GDM1 (cell line): ENCODE measurements around the gene BPIFB6.

Source experiments
- DNase-seq: peaks from one replicate; lab custom pipeline; 2025; lab: John Stamatoyannopoulos, UW

Gene BPIFB6

DNA sequence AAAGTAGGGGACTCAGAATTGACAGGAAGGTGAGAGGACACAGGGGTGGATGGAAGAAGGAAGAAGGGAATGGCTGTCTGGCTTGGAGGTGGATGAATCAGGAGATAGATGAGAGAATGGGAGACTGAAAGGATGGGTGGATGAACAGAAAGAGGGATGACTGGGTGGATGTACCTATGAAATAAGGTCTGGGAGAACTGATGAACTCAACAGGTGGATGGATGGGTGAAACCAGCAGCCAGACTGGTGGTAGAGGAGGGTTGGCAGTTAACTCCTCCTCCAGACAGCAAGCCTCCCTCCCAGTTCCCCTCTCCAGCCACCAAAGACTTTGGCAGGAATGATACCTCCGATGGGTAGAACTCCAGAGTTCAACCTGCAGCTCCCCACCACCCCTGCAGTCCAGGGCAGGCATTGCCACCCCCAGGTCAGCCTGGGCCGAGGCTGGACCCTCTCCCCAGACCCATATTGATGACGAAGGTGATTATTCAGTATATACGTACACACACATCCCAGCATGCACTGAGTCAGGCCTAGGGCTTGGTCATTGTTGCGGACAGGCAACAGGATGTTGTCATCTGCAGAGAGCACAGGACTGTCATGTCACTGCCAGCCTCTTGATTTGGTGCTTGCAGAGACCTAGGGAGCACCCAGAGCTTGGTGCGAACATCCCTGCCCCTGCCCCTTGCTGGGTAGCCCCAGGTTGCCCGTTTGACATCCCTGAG, 29.2 kb upstream of the BPIFB6 start:
- no peak for DNase-seq

- DNase-seq = no peak
Measured at GRCh38 chr20:33004141-33004751, 27.2 kb upstream of the BPIFB6 start, which contains the start of gene SUN5. Gene SUN5 (minus strand): TSS chr20:33004433. CDS start chr20:33004340, 93 bp downstream.

DNA sequence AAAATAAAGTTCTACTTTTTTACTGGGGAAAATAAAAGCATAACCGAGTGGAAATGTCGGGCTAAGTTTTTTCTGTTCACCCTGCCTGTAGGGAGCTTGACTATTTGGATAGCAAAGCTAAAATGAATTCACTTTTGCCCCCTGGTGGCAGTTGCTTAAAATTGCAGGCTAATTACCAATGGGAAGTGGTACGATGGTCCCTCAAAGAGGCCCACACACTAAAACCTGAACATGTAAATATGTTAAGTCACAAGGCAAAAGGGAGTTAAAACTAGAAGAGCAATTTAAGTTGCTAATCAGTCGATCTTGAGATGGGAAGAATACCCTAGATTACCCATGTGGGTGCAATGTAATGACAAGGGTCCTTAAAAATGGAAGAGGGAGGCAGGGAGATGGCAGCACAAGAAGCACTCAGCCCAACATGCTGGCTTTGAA, 26.3 kb upstream of the BPIFB6 start:
- no peak for DNase-seq

DNA sequence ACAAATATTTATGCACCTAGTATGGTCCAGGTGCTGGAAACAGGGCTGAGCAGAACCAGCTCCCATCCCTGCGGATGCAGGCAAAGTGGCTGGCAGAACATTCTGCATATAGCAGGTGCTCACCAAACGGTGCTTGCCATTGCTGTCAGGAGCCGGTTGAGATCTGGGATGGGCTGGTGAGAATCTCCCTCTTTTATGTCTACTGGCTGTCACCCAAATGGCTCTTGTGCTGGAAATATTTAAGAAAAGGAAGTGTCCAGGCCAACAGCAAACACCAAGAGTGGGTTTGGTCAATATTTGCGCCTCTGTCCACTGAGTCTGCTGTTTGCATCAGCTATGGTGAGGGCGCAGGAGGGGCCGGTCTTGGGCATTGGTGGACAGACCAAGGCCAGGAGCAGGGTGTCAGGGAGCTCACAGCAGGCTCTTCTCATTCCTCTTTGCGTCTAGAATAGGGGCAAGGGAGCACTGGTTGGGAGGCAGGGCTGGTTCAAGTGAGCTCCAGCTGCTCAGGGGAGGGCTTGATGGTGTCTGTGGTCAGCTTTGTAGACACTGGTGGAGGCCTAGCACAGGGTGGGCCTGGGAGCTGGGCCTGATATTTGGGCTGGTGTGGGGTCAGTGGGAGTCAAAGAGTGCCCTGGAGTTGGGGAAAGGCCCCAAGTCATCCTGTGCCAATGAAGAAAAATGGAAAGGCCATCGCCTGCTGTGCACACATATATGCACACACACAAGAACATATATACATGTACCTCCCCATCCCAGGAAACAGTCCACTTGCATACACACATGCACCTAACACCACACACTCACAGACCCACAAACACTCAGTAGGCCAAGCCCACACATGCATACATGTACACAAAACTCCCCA, 25.3 kb upstream of the BPIFB6 start:
- DNase-seq = no peak

DNA sequence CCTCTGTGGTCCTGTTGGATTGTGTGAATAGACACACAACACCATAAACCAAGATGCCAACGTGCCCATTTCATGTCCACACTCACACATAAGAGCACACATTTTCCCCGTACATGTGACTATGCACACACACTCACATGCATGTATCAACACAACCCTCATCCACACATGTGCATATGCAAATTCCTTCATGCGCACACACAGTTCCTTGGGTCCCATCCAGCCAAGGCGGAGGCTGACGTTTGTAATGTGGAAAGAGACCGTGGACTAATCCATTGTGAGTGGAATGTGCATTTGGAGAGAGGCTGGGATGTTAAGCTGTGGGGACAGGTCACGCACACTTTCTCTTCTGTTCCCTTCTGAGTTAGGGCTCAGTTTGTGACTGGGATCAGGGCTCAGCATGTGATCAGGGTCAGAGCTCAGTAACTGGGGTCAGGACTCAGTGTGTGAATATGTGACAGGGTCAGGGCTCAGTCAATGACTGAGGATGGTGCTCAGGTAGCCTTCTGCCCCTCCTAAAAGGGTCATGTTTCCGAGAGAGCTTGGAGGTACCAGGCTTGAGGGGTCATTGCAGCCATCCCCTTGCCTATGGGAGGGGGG, 24.6 kb upstream of the BPIFB6 start:
- no peak for DNase-seq

GRCh38 chr20:33007376-33008335, 23.8 kb upstream of the BPIFB6 start, which contains the start of gene BPIFB2:
Gene BPIFB2 (plus strand): TSS chr20:33007704. CDS start chr20:33008575, 871 bp downstream.
- no peak for DNase-seq

DNA sequence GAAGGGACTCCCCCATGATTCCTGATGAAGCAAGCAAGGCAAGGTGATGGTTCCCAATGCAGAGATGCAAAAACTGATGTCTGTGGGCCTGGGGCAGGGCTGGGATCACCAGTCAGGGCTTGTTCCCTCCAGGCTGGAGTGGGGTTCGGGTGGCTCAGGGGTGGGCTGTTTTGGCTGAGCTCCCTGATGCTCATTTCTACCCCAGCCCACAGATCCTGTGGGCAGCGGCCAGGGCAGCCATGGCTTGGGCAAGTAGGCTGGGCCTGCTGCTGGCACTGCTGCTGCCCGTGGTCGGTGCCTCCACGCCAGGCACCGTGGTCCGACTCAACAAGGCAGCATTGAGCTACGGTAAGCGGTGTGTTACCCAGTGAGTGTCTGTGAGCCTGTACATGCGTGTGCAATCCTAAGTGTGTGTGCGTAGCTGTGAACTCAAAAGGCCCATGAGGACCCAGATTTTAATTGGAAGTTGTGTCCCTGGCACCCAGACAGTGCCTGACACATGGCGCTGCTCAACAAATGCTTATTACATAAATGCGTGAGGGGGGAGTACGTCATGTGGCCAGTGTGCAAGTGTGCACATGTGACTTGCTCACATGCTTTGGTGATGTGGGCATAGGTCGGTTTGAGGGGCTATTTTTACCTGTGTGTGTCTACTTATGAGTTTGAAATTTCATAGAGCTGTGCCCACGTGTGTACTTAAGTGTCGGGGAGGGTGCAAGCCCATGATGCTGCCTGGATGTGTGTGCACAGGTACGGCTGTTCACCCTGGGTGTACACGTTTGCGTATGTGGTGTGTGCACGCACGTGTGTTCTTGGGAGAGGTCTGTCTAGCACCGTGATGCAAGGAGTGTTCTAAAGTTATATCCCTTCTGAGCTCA, 22.9 kb upstream of the BPIFB6 start:
- no peak for DNase-seq

DNA sequence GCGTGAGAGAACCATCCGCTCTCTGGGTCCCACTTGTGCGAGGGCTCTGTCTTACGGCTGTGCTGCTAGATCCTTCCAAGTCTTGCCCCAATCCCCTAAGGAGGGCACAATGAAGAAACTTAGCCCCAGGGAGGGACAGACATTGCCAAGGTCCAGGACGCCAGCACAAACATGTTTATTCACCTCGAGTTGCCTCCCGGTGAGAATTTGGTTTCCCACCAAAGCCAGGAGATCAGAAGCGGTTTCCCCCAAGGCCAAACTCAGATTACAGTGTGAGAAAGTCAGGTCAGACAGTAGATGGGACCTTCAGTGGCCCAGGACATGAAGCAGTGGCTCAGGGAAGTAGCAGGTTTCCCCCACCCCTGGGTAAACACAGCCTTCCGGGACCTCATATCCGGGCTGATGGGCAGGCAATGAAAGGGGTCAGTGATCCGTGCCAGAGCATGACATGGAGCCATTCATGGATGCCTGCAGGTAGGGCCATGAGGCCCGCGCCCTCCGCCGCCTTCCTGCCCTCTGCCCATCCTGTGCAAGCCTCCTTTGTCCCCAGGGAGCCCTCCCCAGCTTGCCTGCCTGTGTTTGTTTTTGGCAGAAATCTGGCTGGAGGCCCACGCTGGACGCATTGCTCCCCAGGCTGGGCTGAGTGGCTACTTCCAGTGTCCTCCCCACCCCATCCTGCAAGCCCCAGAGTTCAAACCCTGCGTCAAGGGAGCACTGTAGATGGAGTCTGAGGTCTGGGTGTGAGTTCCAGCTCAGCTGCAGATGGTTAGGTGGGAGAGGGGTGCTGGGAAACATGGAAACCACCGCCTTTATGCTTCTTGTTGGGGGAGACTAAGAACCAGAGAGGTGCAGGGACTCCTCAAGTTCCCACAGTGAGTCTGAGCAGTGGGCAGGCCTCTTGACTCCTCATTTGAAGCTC, 22.0 kb upstream of the BPIFB6 start:
- no peak for DNase-seq

- no peak for DNase-seq
Measured at GRCh38 chr20:33010133-33010504, 21.3 kb upstream of the BPIFB6 start.

- no peak for DNase-seq
Measured at GRCh38 chr20:33010674-33011449, 20.6 kb upstream of the BPIFB6 start.

DNA sequence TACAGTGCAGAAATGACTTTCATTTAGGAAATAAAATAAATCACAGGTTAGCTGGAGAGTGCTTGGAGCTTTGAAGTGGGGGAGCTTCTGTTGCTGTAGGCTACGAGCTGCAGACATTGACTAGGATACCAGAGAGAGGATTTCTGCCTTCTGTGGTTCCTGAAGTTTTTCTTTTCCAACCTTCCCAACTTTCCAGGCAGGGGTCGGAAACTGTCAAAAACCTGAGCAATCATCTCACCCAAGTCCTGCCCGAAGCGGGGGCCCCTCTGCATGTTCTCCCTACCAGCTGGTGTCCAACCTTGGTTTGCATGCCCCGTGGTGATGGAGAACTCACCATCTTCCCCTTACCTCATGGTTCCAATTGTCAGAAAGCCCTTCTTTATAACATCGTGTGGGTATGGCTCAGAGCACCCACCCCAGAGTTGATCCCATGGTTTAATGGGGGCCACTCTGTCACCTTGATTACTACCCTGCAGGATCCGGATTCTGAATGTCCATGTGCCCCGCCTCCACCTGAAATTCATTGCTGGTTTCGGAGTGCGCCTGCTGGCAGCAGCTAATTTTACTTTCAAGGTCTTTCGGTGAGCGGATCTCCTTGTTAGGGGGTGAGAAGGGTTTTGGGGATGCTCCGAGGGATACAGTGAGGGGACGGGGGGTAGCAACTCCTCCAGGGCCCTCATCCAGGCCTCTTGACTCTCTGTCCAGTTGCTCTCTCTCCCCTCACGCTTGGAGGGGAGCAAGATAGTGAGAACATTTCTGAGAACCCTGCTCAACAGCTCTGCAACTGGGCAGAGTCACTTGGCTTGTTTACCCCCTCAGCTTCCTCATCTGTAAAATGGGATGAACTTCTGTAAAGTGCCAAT, 18.9 kb upstream of the BPIFB6 start:
- no peak for DNase-seq

- no peak for DNase-seq
Measured at GRCh38 chr20:33013701-33014326, 17.6 kb upstream of the BPIFB6 start.

DNA sequence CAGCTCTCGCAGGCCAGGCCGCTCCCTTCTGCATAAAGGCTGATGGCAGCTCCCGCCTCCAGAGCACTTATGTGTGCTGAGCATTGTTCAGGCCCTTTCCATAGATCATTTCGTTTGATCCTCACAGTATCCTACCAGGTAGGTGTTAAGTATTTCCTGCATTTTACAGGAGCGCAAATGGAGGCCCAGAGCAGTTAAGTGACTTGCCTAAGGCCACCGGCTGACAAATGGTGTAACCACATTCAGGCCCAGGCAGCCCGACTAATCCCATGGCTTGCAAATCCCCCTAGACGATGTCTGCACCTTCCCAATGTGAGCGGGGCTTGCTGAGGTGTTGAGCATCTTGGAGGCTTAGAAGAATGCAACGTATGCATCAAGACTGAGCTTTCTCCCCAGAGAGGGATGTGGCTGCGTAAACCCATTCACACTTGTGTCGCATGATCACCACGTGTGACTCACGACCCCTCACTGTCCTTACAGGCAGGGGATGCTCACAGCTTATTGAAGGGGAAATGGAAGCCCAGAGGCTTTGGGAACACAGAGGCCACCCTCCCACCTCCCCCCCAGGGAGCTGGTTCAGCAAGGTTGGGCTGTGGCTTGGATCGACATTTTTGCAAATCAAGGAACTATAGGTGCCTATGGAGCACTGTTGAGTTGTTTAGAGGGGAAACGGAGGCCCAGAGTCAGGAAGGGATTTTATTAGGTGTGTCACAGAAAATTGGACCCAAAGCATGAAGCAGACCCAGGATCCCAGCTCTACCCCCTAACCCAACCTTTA, 16.9 kb upstream of the BPIFB6 start:
- no peak for DNase-seq

DNA sequence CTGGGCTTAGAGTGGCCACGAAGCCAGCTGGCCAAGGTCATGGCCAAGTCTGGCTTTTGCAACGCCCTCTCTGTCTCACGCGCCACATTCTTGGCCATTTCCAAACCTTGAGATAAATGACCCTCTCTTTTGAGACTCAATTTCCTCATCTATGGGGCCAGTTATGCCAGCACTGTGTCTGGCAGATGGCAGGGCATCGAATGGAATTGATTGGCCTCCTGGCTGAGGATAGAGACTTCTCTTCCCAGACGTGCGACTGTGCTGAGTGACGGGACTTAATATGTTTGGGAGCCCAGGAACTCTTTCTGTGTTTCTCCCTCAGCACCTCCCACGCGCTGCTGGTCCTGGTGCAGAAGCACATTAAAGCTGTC, 16.3 kb upstream of the BPIFB6 start:
- no peak for DNase-seq

- no peak for DNase-seq
Measured at GRCh38 chr20:33015700-33016580, 15.5 kb upstream of the BPIFB6 start.
